GM19025 (cell line): ENCODE data around the gene ISY1.
"Not testable (repeated sequence)": the region's sequence is repeated elsewhere in the genome, so short reads cannot be mapped to it uniquely, and the experiment has no call there.

ENCODE experiments used
- ATAC-seq: cut with Tn5 transposase; IDR thresholded peaks from one replicate; pipeline ENCODE4 v1.9.1; 2021; ENCODE audit warnings: mild to moderate bottlenecking, low read depth, moderate library complexity; ENCODE audit not compliant: unreplicated experiment

ISY1 gene

GRCh38 chr3:129095285-129095684 lies 65.6 kb downstream of the ISY1 start:
- no peak for ATAC-seq

GRCh38 chr3:129088312-129088711 lies 72.6 kb downstream of the ISY1 start:
- not testable (repeated sequence) for ATAC-seq

- ATAC-seq = not testable (repeated sequence)
These were observed 73.0 kb downstream of the ISY1 start for GRCh38 chr3:129087904-129088303.

GRCh38 chr3:129087138-129087702 lies 73.6 kb downstream of the ISY1 start:
- no peak for ATAC-seq

- no peak for ATAC-seq
These were observed 75.0 kb downstream of the ISY1 start for GRCh38 chr3:129085818-129086217.

GRCh38 chr3:129085165-129085715 lies 75.6 kb downstream of the ISY1 start:
- no peak for ATAC-seq

- ATAC-seq = no peak
These were observed 76.4 kb downstream of the ISY1 start for GRCh38 chr3:129084501-129084900.

- no peak for ATAC-seq
These were observed 78.8 kb downstream of the ISY1 start for GRCh38 chr3:129082026-129082425.

GRCh38 chr3:129081503-129081902 lies 79.4 kb downstream of the ISY1 start:
- ATAC-seq = no peak

GRCh38 chr3:129078510-129078909 lies 82.4 kb downstream of the ISY1 start:
- no peak for ATAC-seq
